ENCODE data around the gene ERC2.
"Not testable (repeated sequence)": the region's sequence is repeated elsewhere in the genome, so short reads cannot be mapped to it uniquely, and the experiment has no call there.

The ERC2 gene

DNA sequence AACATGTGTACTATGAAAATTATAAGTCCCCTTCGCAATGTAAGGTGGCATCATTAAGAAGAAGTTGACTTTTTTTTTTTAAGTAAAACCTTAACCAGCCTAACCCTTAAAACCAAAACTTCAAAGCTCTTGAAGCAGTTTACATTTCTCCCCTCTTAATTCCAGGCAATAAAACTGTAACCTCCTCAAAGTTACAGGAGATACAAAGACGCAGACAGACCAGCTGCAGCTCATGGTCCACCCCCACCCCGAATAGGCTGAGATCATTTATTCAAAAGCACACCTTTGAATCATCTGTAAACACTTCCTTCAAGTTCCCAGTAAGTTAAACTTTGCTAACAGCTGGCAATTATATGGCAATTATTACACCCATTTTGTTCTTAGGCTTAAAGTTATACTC, 414.5 kb downstream of the ERC2 start:
- no peak overlapping the region for H3K27ac Mint-ChIP-seq
- ATAC-seq (replicated peaks) (no peak), DNase-seq (no peak)
- peaks cover 0 to 12% of the 10 kb centered on the region in 2 donors for H3K9me3 Mint-ChIP-seq
- no peaks in the 10 kb centered on the region for H3K4me1 Mint-ChIP-seq (ENCODE audit: low read depth in 2 of 2)
- no peak overlapping the region for H3K4me3 Mint-ChIP-seq
- H3K36me3 Mint-ChIP-seq (ENCODE audit: insufficient read depth), result no peaks in the 10 kb centered on the region
- H3K27me3 Mint-ChIP-seq, result no peaks in the 10 kb centered on the region

GRCh38 chr3:56052188-56052587, 416.1 kb downstream of the ERC2 start:
- Mint-ChIP-seq H3K36me3 (ENCODE audit: insufficient read depth) (no peaks in the 10 kb centered on the region), H3K27ac (no peak overlapping the region), H3K27me3 (no peaks in the 10 kb centered on the region), H3K4me1 (ENCODE audit: low read depth in 2 of 2) (no peaks in the 10 kb centered on the region), H3K9me3 (peaks cover 2 to 12% of the 10 kb centered on the region in 2 donors), H3K4me3 (no peak overlapping the region)
- no peak for DNase-seq
- ATAC-seq (replicated peaks), result no peak

DNA sequence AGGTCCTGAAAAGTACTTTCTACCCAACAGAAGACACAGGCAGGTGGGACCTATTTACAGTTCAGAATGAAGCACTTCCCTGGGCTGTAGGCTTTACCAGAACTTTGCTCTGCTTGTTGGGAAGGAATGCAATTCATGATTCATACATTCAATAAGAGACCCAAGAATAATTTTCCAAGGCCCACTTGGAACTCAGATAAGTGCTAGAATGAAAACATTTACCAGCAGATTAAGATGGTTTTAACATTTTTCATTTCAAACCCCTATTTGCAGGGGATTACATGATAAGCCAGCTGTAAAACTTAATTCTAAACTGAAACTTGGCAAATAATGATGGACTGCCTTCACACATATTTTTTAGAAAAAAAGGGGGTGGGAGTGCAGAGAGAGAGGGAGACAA, 417.2 kb downstream of the ERC2 start:
- H3K4me3 Mint-ChIP-seq, result no peak overlapping the region
- H3K4me1 Mint-ChIP-seq (ENCODE audit: low read depth in 2 of 2), result no peaks in the 10 kb centered on the region
- H3K27ac Mint-ChIP-seq, result no peak overlapping the region
- no peaks in the 10 kb centered on the region for H3K27me3 Mint-ChIP-seq
- H3K9me3 Mint-ChIP-seq, result peaks cover 2 to 12% of the 10 kb centered on the region in 2 donors
- DNase-seq (no peak), ATAC-seq (replicated peaks) (no peak)
- no peaks in the 10 kb centered on the region for H3K36me3 Mint-ChIP-seq (ENCODE audit: insufficient read depth)

- Mint-ChIP-seq H3K9me3 (peaks cover 2 to 12% of the 10 kb centered on the region in 2 donors), H3K27me3 (no peaks in the 10 kb centered on the region), H3K27ac (no peak overlapping the region), H3K36me3 (ENCODE audit: insufficient read depth) (no peaks in the 10 kb centered on the region), H3K4me1 (ENCODE audit: low read depth in 2 of 2) (no peaks in the 10 kb centered on the region), H3K4me3 (no peak overlapping the region)
- no peak for ATAC-seq (replicated peaks)
- no peak for DNase-seq
These were observed 419.3 kb downstream of the ERC2 start for GRCh38 chr3:56048946-56049345.

DNA sequence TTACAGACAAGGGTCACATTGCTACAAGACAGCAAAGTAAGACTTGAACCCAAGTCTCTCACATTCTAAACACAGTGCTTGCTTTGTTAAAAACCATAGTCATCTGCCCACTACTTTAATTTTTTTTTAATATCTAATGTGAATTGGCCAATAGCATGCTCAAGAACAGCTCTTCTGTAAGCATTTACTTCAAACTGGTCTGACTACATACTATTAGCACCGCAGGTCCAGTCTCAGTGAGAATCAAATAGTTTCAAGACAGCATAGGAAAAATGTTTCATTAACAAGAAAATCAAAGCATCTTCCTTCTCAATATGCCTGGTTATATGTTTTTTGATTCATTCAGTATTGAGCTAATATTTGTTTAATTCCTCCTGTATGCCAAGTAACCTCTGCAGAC, 419.9 kb downstream of the ERC2 start:
- Mint-ChIP-seq H3K4me3 (no peak overlapping the region), H3K9me3 (peaks cover 2 to 12% of the 10 kb centered on the region in 2 donors), H3K27ac (no peak overlapping the region), H3K4me1 (ENCODE audit: low read depth in 2 of 2) (no peaks in the 10 kb centered on the region), H3K36me3 (ENCODE audit: insufficient read depth) (no peaks in the 10 kb centered on the region), H3K27me3 (no peaks in the 10 kb centered on the region)
- ATAC-seq (replicated peaks) (no peak), DNase-seq (no peak)

- Mint-ChIP-seq H3K36me3 (ENCODE audit: insufficient read depth) (no peaks in the 10 kb centered on the region), H3K27me3 (no peaks in the 10 kb centered on the region), H3K9me3 (no peaks in the 10 kb centered on the region), H3K4me3 (no peak overlapping the region), H3K4me1 (ENCODE audit: low read depth in 2 of 2) (no peaks in the 10 kb centered on the region), H3K27ac (no peak overlapping the region)
- no peak for ATAC-seq (replicated peaks)
- DNase-seq, result no peak
These were observed 425.8 kb downstream of the ERC2 start for GRCh38 chr3:56042326-56042951.

- Mint-ChIP-seq H3K9me3 (peaks cover 0 to 3% of the 10 kb centered on the region in 2 donors), H3K4me3 (no peak overlapping the region), H3K27me3 (no peaks in the 10 kb centered on the region), H3K4me1 (ENCODE audit: low read depth in 2 of 2) (no peaks in the 10 kb centered on the region), H3K27ac (no peak overlapping the region), H3K36me3 (ENCODE audit: insufficient read depth) (no peaks in the 10 kb centered on the region)
- ATAC-seq (replicated peaks) (no peak), DNase-seq (no peak)
These were observed 442.9 kb downstream of the ERC2 start for GRCh38 chr3:56025326-56025725.

DNA sequence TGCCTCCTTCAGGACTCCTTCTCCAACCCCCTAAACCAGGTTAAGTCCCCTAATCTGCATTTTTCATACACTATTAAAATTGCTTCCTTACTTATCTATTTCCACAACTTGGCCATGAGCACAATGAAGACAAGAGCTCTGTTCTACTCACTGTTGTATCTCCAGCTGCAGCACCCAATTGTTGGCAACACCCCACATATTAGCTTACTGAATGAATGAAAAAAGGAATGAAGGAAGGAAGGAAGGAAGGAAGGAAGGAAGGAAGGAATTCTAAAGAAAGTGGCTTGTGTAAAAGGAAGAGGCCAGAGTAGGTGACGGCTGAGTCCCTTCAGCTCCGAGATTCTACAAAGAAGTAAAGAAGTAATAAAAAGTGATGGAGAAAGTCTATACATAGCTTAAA, 444.7 kb downstream of the ERC2 start:
- ATAC-seq (replicated peaks), result no peak
- no peaks in the 10 kb centered on the region for H3K27me3 Mint-ChIP-seq
- no peak overlapping the region for H3K4me3 Mint-ChIP-seq
- DNase-seq, result no peak
- H3K36me3 Mint-ChIP-seq (ENCODE audit: insufficient read depth), result no peaks in the 10 kb centered on the region
- H3K27ac Mint-ChIP-seq, result no peak overlapping the region
- H3K4me1 Mint-ChIP-seq (ENCODE audit: low read depth in 2 of 2), result no peaks in the 10 kb centered on the region
- H3K9me3 Mint-ChIP-seq, result peaks cover under 1 to 3% of the 10 kb centered on the region in 2 donors

- Mint-ChIP-seq H3K4me3 (no peak overlapping the region), H3K27ac (no peak overlapping the region), H3K27me3 (no peaks in the 10 kb centered on the region), H3K9me3 (peaks cover 4 to 10% of the 10 kb centered on the region in 2 donors), H3K4me1 (ENCODE audit: low read depth in 2 of 2) (no peaks in the 10 kb centered on the region), H3K36me3 (ENCODE audit: insufficient read depth) (no peaks in the 10 kb centered on the region)
- ATAC-seq (replicated peaks) (no peak), DNase-seq (no peak)
These were observed 445.6 kb downstream of the ERC2 start for GRCh38 chr3:56022619-56023018.

DNA sequence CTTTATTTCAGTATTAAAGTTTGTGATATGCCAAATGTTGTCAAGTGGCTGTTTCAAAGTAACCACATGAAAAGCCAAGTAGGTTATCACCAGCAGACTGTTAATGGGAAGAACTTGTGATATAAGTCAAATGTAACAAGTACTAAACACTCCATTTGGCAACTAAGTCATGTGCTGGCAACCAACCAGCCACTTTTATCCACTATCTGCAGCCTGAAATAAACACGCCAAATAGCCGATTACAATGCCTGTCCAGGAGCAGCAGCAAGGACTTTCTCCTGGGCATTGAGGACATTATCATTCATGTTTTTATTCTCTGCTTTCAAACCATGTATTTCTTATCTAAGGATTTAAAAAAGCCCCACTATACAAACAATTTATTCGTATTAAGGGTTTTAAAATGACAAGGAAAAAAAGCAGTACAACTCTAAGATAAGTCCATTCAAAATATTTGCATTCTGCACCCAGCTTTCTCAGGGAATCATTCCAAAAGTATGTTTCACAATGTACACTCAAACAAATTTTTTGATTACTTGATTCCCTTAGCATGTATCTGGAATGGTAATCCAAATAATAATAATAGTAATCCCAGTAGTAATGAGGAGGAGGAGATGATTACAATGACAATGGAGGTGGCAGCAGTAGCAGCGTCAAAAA, 448.6 kb downstream of the ERC2 start:
- Mint-ChIP-seq H3K4me3 (no peak overlapping the region), H3K27me3 (no peaks in the 10 kb centered on the region), H3K9me3 (peaks cover 2 to 14% of the 10 kb centered on the region in 2 donors), H3K27ac (no peak overlapping the region), H3K36me3 (ENCODE audit: insufficient read depth) (no peaks in the 10 kb centered on the region), H3K4me1 (ENCODE audit: low read depth in 2 of 2) (no peaks in the 10 kb centered on the region)
- no peak for DNase-seq
- ATAC-seq (replicated peaks), result no peak

- ATAC-seq (replicated peaks); H3K4me1 Mint-ChIP-seq (ENCODE audit: low read depth in 2 of 2); DNase-seq; H3K27me3 Mint-ChIP-seq; H3K36me3 Mint-ChIP-seq (ENCODE audit: insufficient read depth); H3K27ac Mint-ChIP-seq; H3K4me3 Mint-ChIP-seq: not testable (repeated sequence)
- H3K9me3 Mint-ChIP-seq, result peaks cover 2 to 20% of the 10 kb centered on the region in 2 donors
These were observed 452.9 kb downstream of the ERC2 start for GRCh38 chr3:56015374-56015773.

DNA sequence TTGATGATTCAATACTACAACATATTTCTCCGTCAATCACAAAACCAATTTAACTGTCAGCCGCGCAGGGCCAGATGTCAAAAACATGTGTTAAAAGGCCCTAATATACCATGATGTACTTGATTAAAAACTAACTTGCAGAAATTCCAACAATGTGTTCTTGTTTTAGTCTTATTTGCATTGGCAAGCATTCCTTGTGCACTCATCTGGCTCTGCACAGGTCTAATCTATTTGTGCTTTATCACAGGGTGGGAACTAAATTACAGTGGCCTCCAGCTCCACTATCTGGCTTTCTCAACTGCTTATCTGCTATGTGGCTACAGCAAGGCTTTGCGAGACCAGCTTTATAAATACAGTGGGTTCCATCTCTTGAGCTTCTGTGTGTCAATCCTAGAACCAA, 455.5 kb downstream of the ERC2 start:
- ATAC-seq (replicated peaks), result no peak
- no peaks in the 10 kb centered on the region for H3K4me1 Mint-ChIP-seq (ENCODE audit: low read depth in 2 of 2)
- no peaks in the 10 kb centered on the region for H3K27me3 Mint-ChIP-seq
- H3K36me3 Mint-ChIP-seq (ENCODE audit: insufficient read depth), result no peaks in the 10 kb centered on the region
- no peak overlapping the region for H3K4me3 Mint-ChIP-seq
- no peak for DNase-seq
- H3K9me3 Mint-ChIP-seq, result peaks cover 1 to 11% of the 10 kb centered on the region in 2 donors
- no peak overlapping the region for H3K27ac Mint-ChIP-seq

DNA sequence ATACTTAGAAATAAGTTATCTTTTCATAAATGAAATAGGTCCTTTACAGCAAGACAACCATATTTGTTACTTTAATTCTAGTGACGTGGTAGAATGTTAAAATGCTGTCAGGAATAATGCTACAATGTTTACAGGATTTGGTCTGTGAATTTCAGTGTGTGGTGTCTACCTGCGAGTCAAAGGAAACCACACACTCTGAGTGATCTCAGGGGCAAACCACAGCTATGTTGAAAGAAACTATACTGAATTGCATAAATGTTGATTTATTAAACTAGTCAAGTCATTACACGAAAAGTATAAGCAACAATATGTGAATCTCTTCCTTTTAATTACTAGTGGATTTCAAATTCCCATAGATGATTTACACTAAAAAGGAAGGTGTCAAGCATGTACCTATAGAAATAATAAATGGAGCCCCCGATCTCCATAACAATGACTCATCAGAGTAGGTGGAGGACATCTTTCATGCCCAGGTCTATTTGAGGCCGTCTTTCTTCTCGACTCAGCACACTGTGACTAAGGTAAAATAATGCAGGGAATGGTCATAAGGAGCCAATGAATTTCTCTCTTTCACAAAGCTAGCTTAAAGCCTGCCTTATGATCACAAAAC, 463.0 kb downstream of the ERC2 start:
- no peaks in the 10 kb centered on the region for H3K27me3 Mint-ChIP-seq
- peaks cover 3% of the 10 kb centered on the region for H3K36me3 Mint-ChIP-seq (ENCODE audit: insufficient read depth)
- no peaks in the 10 kb centered on the region for H3K9me3 Mint-ChIP-seq
- H3K4me1 Mint-ChIP-seq (ENCODE audit: low read depth in 2 of 2), result no peaks in the 10 kb centered on the region
- DNase-seq (no peak), ATAC-seq (replicated peaks) (no peak)
- no peak overlapping the region for H3K4me3 Mint-ChIP-seq
- H3K27ac Mint-ChIP-seq, result no peak overlapping the region

- Mint-ChIP-seq H3K27me3 (no peaks in the 10 kb centered on the region), H3K4me1 (ENCODE audit: low read depth in 2 of 2) (no peaks in the 10 kb centered on the region), H3K9me3 (peaks cover 0 to under 1% of the 10 kb centered on the region in 2 donors), H3K36me3 (ENCODE audit: insufficient read depth) (peaks cover 3% of the 10 kb centered on the region), H3K27ac (no peak overlapping the region), H3K4me3 (no peak overlapping the region)
- DNase-seq (no peak), ATAC-seq (replicated peaks) (no peak)
These were observed 465.1 kb downstream of the ERC2 start for GRCh38 chr3:56003129-56003528.
